Measurements from ENCODE around the gene NAP1L5.

The NAP1L5 gene

GRCh38 chr4:88720451-88721428 lies 23.1 kb upstream of the NAP1L5 start:
- DNase-seq: no peak

GRCh38 chr4:88719381-88719780 lies 21.8 kb upstream of the NAP1L5 start:
- DNase-seq: no peak

GRCh38 chr4:88718098-88718497 lies 20.5 kb upstream of the NAP1L5 start:
- DNase-seq: no peak

GRCh38 chr4:88713782-88714181 lies 16.2 kb upstream of the NAP1L5 start:
- DNase-seq: no peak

GRCh38 chr4:88709989-88710388 lies 12.4 kb upstream of the NAP1L5 start:
- no peak for DNase-seq

GRCh38 chr4:88706574-88706973 lies 8.9 kb upstream of the NAP1L5 start:
- peak; percentile 82 for DNase-seq

- DNase-seq: no peak
Measured at GRCh38 chr4:88705805-88706492, 8.3 kb upstream of the NAP1L5 start.

- DNase-seq: no peak
Measured at GRCh38 chr4:88705223-88705622, 7.6 kb upstream of the NAP1L5 start.

GRCh38 chr4:88702782-88703181 lies 5.2 kb upstream of the NAP1L5 start:
- DNase-seq: no peak

- no peak for DNase-seq
Measured at GRCh38 chr4:88698519-88698918, 890 bp upstream of the NAP1L5 start.

GRCh38 chr4:88697141-88697540 lies 488 bp downstream of the NAP1L5 start:
- no peak for DNase-seq

GRCh38 chr4:88696630-88697029 lies 999 bp downstream of the NAP1L5 start:
- DNase-seq: no peak

- DNase-seq: no peak
Measured at GRCh38 chr4:88693792-88694191, 3.8 kb downstream of the NAP1L5 start.

GRCh38 chr4:88690355-88690754 lies 7.3 kb downstream of the NAP1L5 start:
- no peak for DNase-seq

GRCh38 chr4:88681209-88681608 lies 16.4 kb downstream of the NAP1L5 start:
- no peak for DNase-seq

GRCh38 chr4:88675543-88675942 lies 22.1 kb downstream of the NAP1L5 start:
- DNase-seq: no peak

- no peak for DNase-seq
Measured at GRCh38 chr4:88674979-88675378, 22.6 kb downstream of the NAP1L5 start.

- no peak for DNase-seq
Measured at GRCh38 chr4:88674565-88674964, 23.1 kb downstream of the NAP1L5 start.

GRCh38 chr4:88673886-88674285 lies 23.7 kb downstream of the NAP1L5 start:
- no peak for DNase-seq

- peak; percentile 18 for DNase-seq
Measured at GRCh38 chr4:88672987-88673386, 24.6 kb downstream of the NAP1L5 start.

- DNase-seq: no peak
Measured at GRCh38 chr4:88661739-88662138, 35.9 kb downstream of the NAP1L5 start.

- no peak for DNase-seq
Measured at GRCh38 chr4:88660446-88661294, 37.0 kb downstream of the NAP1L5 start.

- DNase-seq: no peak
Measured at GRCh38 chr4:88659890-88660208, 37.8 kb downstream of the NAP1L5 start.
